HG02678 (cell line): Measurements from ENCODE around the gene CEP152.

Experiments
- ATAC-seq: cut with Tn5 transposase; IDR thresholded peaks from one replicate; pipeline ENCODE4 v1.9.1; 2021; ENCODE audit warnings: mild to moderate bottlenecking, moderate library complexity; ENCODE audit not compliant: unreplicated experiment

Gene CEP152

GRCh38 chr15:48778331-48778730 lies 32.5 kb downstream of the CEP152 start:
- ATAC-seq = no peak

GRCh38 chr15:48777645-48778330 lies 33.1 kb downstream of the CEP152 start:
- no peak for ATAC-seq

- no peak for ATAC-seq
Measured at GRCh38 chr15:48775546-48775945, 35.3 kb downstream of the CEP152 start.

- no peak for ATAC-seq
Measured at GRCh38 chr15:48774484-48774883, 36.4 kb downstream of the CEP152 start.

GRCh38 chr15:48766196-48766595 lies 44.7 kb downstream of the CEP152 start:
- no peak for ATAC-seq

GRCh38 chr15:48765022-48765421 lies 45.8 kb downstream of the CEP152 start:
- ATAC-seq = no peak

- ATAC-seq = no peak
Measured at GRCh38 chr15:48761393-48762158, 49.3 kb downstream of the CEP152 start.

GRCh38 chr15:48759921-48760320 lies 50.9 kb downstream of the CEP152 start:
- no peak for ATAC-seq

- no peak for ATAC-seq
Measured at GRCh38 chr15:48757661-48758060, 53.2 kb downstream of the CEP152 start.

GRCh38 chr15:48754011-48754410 lies 56.9 kb downstream of the CEP152 start:
- ATAC-seq = no peak

- ATAC-seq = no peak
Measured at GRCh38 chr15:48751595-48751994, 59.3 kb downstream of the CEP152 start.

- ATAC-seq = no peak
Measured at GRCh38 chr15:48748535-48748934, 62.3 kb downstream of the CEP152 start.

GRCh38 chr15:48733615-48734014 lies 77.3 kb downstream of the CEP152 start:
- no peak for ATAC-seq

- ATAC-seq = peak; percentile 52
Measured at GRCh38 chr15:48730506-48730905, 80.4 kb downstream of the CEP152 start.

- ATAC-seq = no peak
Measured at GRCh38 chr15:48723969-48724368, 86.9 kb downstream of the CEP152 start.

GRCh38 chr15:48722764-48723661 lies 87.9 kb downstream of the CEP152 start:
- ATAC-seq = no peak

- ATAC-seq = no peak
Measured at GRCh38 chr15:48721061-48721810, 89.6 kb downstream of the CEP152 start.

- no peak for ATAC-seq
Measured at GRCh38 chr15:48720646-48721045, 90.2 kb downstream of the CEP152 start.

GRCh38 chr15:48719668-48720067 lies 91.2 kb downstream of the CEP152 start:
- no peak for ATAC-seq

- no peak for ATAC-seq
Measured at GRCh38 chr15:48718646-48719045, 92.2 kb downstream of the CEP152 start.

- ATAC-seq = no peak
Measured at GRCh38 chr15:48717458-48717857, 93.4 kb downstream of the CEP152 start.
